WERI-Rb-1 (cell line): ENCODE results near the gene CANX.

Experiments used
- DNase-seq: peaks from one replicate; pipeline ENCODE4 v3.0.0-alpha.2; 2020
- H3K27ac ChIP-seq: fragments of 250-450 bp; sonication (Bioruptor Pico); 2 replicates; pipeline ENCODE4 v1.5.1; 2020; ENCODE audit warnings: mild to moderate bottlenecking, moderate library complexity
- H3K27me3 ChIP-seq: fragments of 250-450 bp; sonication (Bioruptor Pico); 2 replicates; pipeline ENCODE4 v1.5.1; 2021; ENCODE audit warnings: mild to moderate bottlenecking, low read depth, moderate library complexity; ENCODE audit not compliant: insufficient read depth, severe bottlenecking
- H3K36me3 ChIP-seq: fragments of 250-450 bp; sonication (Bioruptor Pico); 2 replicates; pipeline ENCODE4 v1.5.1; 2020; ENCODE audit warnings: mild to moderate bottlenecking, moderate library complexity
- H3K4me3 ChIP-seq: 2 replicates; pipeline ENCODE4 v1.5.1; 2011; ENCODE audit warnings: low read depth, mild to moderate bottlenecking, control low read depth, low read length
- H3K9me3 ChIP-seq: fragments of 250-450 bp; sonication (Bioruptor Pico); 2 replicates; pipeline ENCODE4 v1.5.1; 2021; ENCODE audit warnings: mild to moderate bottlenecking, moderate library complexity; ENCODE audit not compliant: severe bottlenecking
- CTCF ChIP-seq: IDR thresholded peaks from 2 replicates; pipeline ENCODE4 v1.5.1; 2011; ENCODE audit warnings: low read depth, mild to moderate bottlenecking, control low read depth, inconsistent platforms, low read length

Gene CANX

GRCh38 chr5:179700401-179700918, 1.7 kb downstream of the CANX start:
- no peak for TF ChIP-seq CTCF
- DNase-seq = no peak
- Histone ChIP-seq H3K27me3 (no peaks in the 10 kb centered on the region), H3K9me3 (no peaks in the 10 kb centered on the region), H3K36me3 (peaks cover 8% of the 10 kb centered on the region; the same call in 1 of the 2 replicates), H3K27ac (no peak overlapping the region), H3K4me3 (no peak overlapping the region)

GRCh38 chr5:179716286-179716685, 17.5 kb downstream of the CANX start:
- TF ChIP-seq CTCF = no peak
- H3K27me3 ChIP-seq = no peaks in the 10 kb centered on the region
- H3K27ac ChIP-seq = no peak overlapping the region
- H3K36me3 ChIP-seq = peaks cover 49% of the 10 kb centered on the region
- H3K4me3 ChIP-seq = no peak overlapping the region
- no peak for DNase-seq
- no peaks in the 10 kb centered on the region for H3K9me3 ChIP-seq

GRCh38 chr5:179720222-179720621, 21.5 kb downstream of the CANX start:
- no peaks in the 10 kb centered on the region for H3K9me3 ChIP-seq
- no peaks in the 10 kb centered on the region for H3K27me3 ChIP-seq
- no peak for TF ChIP-seq CTCF
- no peak overlapping the region for H3K27ac ChIP-seq
- H3K36me3 ChIP-seq = peaks cover 60% of the 10 kb centered on the region
- no peak for DNase-seq
- no peak overlapping the region for H3K4me3 ChIP-seq

- no peak for TF ChIP-seq CTCF
- Histone ChIP-seq H3K27me3 (no peaks in the 10 kb centered on the region), H3K27ac (no peak overlapping the region), H3K9me3 (no peaks in the 10 kb centered on the region), H3K36me3 (peaks cover 56% of the 10 kb centered on the region), H3K4me3 (no peak overlapping the region)
- DNase-seq = no peak
These were observed 25.4 kb downstream of the CANX start for GRCh38 chr5:179724163-179724562.

- no peak for DNase-seq
- H3K4me3 ChIP-seq = no peak overlapping the region
These were observed 28.3 kb downstream of the CANX start for GRCh38 chr5:179727106-179727505.

More at GRCh38 chr5:179727106-179727505, 28.3 kb downstream of the CANX start:
- no peaks in the 10 kb centered on the region for H3K27me3 ChIP-seq
- TF ChIP-seq CTCF = no peak
- H3K9me3 ChIP-seq = no peaks in the 10 kb centered on the region
- peaks cover 36% of the 10 kb centered on the region for H3K36me3 ChIP-seq
- no peak overlapping the region for H3K27ac ChIP-seq
